ENCODE data around the gene IQCH. TPM values are rescaled to one million over a fixed set of nuclear protein-coding genes. Genes with fewer than 3 reads are reported as not detected.

IQCH gene
- total RNA-seq, 2 experiments from 2014 or later, result 0.98 to 1.9 TPM

DNA sequence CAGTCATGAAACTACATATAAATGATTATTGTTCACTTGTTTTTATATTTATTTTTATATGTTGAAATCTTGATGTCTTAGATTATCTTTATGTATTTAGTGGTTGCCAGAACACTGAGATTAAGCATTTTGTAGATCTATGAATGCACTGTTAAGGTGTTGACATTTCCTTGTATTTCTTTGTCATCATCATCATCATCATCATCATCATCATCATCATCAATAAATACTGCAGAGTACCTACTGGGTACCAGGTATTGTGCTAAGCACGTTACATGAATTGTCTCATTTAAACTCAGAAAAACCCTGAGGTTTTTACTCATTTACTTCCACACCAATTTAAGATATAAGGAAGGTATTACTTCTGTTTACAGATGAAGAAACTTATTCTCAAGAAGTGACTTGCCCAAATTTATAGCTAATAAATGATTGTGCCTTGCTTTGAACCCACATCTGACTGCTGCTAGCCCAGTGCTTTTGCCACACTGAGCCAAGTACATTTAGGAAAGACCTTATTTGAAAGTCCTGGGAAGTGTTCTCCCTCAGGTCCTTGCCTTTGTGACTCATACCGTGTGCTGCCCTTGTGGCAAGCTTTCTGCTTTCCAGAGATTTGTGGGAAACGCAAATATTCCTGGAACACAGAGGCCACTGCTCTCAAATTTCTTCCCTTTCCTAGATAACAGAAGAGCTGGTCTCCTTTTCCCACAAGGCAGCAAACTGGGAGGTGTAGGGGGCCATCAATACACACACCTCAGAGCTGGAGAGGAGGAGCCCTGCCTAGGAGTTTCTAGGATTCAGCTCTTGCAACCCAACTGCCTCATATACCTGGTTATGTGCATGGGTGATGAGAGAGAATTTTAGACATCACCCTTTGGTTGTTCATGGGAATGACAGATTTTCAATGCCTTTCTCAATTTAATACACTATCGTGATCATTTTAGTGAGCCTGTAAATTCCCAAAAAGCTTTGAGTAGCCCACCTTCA, 150.9 kb downstream of the IQCH start:
- ATAC-seq (no peak), DNase-seq (no peak)
- no peak overlapping the region for H3K4me3 Mint-ChIP-seq
- CTCF ChIA-PET, result no interaction called here
- peaks cover 10% of the 10 kb centered on the region for H3K27me3 Mint-ChIP-seq
- peaks cover 2% of the 10 kb centered on the region for H3K4me1 Mint-ChIP-seq
- H3K9me3 Mint-ChIP-seq (ENCODE audit: low read depth), result no peaks in the 10 kb centered on the region
- no peak overlapping the region for H3K27ac Mint-ChIP-seq
- no peaks in the 10 kb centered on the region for H3K36me3 Mint-ChIP-seq

DNA sequence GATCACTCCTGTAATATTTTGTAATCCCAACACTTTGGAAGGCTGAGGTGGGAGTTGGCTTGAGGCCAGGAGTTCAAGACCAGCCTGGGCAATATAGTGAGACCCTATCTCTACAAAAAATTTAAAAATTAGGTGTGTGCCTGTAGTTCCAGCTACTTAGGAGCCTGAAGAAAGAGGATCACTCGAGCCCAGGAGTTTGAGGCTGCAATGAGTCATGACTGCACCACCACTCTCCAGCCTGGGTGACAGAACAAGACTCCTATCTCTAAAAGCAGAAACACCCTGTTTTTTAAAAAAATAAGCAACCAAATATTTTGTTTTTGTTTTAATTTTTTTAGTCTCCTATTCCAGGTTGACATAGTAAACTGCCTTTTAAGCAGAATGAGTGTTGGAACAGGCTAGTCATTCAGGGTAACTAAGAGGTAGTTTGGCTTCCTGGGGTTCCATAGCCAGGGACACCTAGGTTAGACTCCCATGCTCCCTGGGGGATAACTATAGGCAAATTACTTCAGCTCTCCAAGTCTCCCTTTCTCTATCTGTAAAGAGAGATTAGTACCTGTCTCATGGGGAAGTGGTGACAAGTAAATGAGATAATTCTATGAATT, 151.8 kb downstream of the IQCH start:
- H3K9me3 Mint-ChIP-seq (ENCODE audit: low read depth), result no peaks in the 10 kb centered on the region
- no peaks in the 10 kb centered on the region for H3K36me3 Mint-ChIP-seq
- H3K4me1 Mint-ChIP-seq, result peaks cover 2% of the 10 kb centered on the region
- CTCF ChIA-PET, result no interaction called here
- no peak overlapping the region for H3K4me3 Mint-ChIP-seq
- peaks cover 8% of the 10 kb centered on the region for H3K27me3 Mint-ChIP-seq
- DNase-seq (no peak), ATAC-seq (no peak)
- H3K27ac Mint-ChIP-seq, result no peak overlapping the region

DNA sequence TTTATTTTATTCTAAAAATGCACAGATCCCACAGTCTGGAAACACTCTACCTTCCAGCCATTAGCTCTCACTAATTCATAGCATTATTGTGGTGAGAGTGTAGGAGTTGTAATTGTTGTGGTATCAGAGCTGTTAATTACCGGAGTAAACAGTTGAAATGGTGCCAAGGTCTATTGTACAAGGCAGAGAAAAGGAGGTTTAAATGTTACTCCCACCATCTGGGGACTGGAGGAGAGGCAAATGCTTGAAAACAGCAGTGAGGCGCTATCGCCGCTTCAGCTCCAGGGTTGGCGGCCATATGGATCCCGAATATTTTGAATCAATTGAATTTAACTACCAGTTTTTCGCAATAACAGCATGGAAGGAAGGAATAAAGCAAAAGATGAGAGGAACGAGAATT, 153.2 kb downstream of the IQCH start:
- H3K36me3 Mint-ChIP-seq, result no peaks in the 10 kb centered on the region
- no peaks in the 10 kb centered on the region for H3K9me3 Mint-ChIP-seq (ENCODE audit: low read depth)
- peaks cover 2% of the 10 kb centered on the region for H3K27me3 Mint-ChIP-seq
- ATAC-seq (no peak), DNase-seq (no peak)
- peaks cover 2% of the 10 kb centered on the region for H3K4me1 Mint-ChIP-seq
- H3K27ac Mint-ChIP-seq, result no peak overlapping the region
- H3K4me3 Mint-ChIP-seq, result no peak overlapping the region
- CTCF ChIA-PET, result no interaction called here

DNA sequence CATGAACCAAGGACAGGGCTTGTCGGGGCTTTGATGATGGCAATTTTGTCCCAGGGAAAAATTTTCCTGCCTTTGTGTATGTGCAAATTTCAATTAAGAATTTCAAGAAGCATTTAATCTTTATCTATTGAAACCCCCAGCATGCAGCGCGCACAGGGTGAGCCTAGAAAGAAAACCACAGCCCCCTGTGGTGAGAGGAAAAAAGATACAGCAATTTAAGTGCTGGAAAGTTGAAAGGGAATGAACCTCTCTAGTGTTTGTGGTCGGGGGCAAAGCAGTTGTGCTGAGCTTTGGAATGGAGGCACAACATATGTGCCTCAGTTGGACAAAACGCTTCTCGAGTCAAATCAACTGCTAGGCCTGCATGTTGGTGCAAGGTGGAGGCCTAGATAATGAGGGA, 154.6 kb downstream of the IQCH start:
- Mint-ChIP-seq H3K9me3 (ENCODE audit: low read depth) (no peaks in the 10 kb centered on the region), H3K27ac (no peak overlapping the region), H3K36me3 (no peaks in the 10 kb centered on the region), H3K4me3 (no peak overlapping the region), H3K27me3 (no peaks in the 10 kb centered on the region), H3K4me1 (peaks cover 2% of the 10 kb centered on the region)
- CTCF ChIA-PET, result no interaction called here
- no peak for ATAC-seq
- no peak for DNase-seq

DNA sequence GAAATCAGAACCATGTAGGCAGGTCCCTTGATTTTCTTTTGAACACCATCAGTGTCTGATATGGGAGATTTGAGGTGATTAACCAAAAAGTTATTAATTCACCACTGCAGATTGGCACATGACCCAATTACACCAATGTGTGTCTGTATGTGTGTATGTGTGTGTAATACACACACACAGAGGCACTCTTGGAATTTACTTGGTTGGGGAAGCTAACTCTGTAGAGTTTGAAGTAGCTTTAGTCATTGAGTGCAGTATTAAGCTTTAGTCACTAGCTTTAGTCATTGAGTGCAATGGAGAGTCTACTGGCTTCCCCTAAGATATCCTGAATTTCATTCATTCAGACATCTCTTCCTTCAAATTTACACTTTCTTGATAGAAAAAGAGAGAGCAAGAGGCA, 156.9 kb downstream of the IQCH start:
- no peak overlapping the region for H3K4me3 Mint-ChIP-seq
- no peak overlapping the region for H3K27ac Mint-ChIP-seq
- H3K4me1 Mint-ChIP-seq, result peaks cover 2% of the 10 kb centered on the region
- DNase-seq (no peak), ATAC-seq (no peak)
- no peaks in the 10 kb centered on the region for H3K36me3 Mint-ChIP-seq
- no peaks in the 10 kb centered on the region for H3K27me3 Mint-ChIP-seq
- H3K9me3 Mint-ChIP-seq (ENCODE audit: low read depth), result no peaks in the 10 kb centered on the region
- CTCF ChIA-PET, result no interaction called here

DNA sequence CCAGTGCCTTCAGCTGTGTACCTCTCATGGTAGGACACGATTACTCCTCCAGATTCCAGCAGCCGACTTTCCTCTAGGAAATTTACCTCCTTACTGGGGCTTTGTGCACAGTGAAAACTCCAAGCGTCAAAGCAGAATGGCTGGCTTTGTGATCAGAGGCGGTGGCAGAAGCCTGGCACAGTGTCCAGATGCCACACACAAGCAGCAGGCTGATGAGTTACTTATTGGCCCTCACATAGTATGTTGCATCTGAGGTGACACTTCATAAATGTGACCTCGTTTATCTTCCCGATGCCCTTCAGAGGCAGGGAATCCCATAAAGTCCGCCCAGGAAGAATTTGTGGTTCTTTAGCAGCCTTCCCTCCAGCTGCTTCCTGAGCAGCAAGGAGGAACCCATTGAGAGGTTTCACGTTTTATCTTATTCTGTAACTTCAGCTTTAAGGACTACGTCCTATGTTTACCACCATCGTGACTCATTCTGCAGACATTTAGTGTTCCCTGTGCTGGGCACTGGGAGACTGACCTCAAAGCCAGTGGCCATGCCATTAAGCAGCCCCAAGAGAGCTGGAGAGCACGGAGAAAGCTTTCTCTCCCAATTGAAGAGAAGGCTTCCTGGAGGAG, 159.3 kb downstream of the IQCH start:
- no peaks in the 10 kb centered on the region for H3K9me3 Mint-ChIP-seq (ENCODE audit: low read depth)
- ATAC-seq (no peak), DNase-seq (no peak)
- peaks cover 2% of the 10 kb centered on the region for H3K4me1 Mint-ChIP-seq
- H3K36me3 Mint-ChIP-seq, result no peaks in the 10 kb centered on the region
- CTCF ChIA-PET, result no interaction called here
- H3K4me3 Mint-ChIP-seq, result no peak overlapping the region
- no peak overlapping the region for H3K27ac Mint-ChIP-seq
- no peaks in the 10 kb centered on the region for H3K27me3 Mint-ChIP-seq

DNA sequence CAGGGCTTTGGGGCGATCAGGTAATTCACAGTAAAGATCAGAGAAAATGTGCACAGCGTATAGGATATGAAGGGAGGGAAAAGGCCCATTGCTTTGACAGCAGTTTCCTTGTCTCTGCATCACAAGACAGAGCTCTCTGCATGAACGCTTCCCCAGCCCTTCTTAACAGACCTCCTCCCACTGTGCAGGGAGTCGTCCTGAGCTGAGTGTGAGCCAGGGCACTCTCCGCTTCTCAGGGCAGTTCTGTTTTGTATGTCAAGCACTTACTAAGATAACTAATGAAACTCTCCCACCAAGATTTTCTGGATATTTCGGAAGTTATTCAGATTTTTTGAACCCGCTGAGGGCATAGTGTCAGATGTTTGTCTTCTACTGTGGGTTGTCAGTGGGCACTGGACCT, 160.6 kb downstream of the IQCH start:
- CTCF ChIA-PET, result no interaction called here
- Mint-ChIP-seq H3K27me3 (no peaks in the 10 kb centered on the region), H3K36me3 (no peaks in the 10 kb centered on the region), H3K4me3 (no peak overlapping the region), H3K27ac (no peak overlapping the region), H3K4me1 (peaks cover 2% of the 10 kb centered on the region), H3K9me3 (ENCODE audit: low read depth) (no peaks in the 10 kb centered on the region)
- no peak for ATAC-seq
- DNase-seq, result no peak

DNA sequence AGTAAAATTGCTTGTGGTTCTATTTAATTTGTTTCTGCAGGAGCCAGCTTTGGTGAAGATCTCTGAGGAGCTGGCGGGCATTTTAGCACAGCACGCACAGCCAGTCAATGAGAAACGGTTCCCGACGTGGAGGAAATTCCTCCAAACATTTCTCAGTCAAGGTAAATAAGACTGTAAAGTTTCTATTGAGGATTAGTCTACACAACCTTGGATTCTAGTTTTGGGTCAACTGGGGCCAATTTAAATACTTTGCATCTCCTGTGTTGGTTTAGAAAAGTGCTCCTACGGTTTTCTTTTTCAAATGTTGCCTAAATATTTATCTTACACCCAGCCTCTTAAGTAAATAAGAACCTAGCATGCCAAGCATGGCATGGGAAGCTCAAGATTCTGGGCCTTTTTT, 162.3 kb downstream of the IQCH start:
- Mint-ChIP-seq H3K36me3 (no peaks in the 10 kb centered on the region), H3K9me3 (ENCODE audit: low read depth) (no peaks in the 10 kb centered on the region), H3K27me3 (no peaks in the 10 kb centered on the region), H3K4me1 (no peaks in the 10 kb centered on the region), H3K4me3 (no peak overlapping the region), H3K27ac (no peak overlapping the region)
- ATAC-seq (no peak), DNase-seq (no peak)
- CTCF ChIA-PET, result no interaction called here

DNA sequence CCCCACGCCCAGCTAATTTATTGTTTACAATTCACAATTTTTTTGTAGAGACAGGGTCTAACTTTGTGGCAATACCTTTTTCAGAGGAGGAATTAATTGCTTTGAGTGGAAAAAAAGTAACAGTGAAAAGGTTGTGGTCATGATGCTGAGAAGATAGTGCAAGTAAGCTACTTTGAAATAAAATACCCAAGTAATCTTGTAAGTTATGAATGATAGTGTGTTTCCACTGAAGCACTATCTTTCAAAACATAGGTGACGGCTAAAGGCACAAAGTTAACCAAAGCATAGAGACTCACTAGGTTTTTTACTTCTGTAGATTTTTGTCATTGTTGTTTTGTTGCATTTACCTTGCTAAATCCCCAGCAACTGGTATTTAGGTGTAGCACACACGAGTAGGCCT, 165.1 kb downstream of the IQCH start:
- CTCF ChIA-PET, result interaction anchor here (1.2 kb wide), 1 partner anchor 179 kb away, joined by 3 read pairs; no protein-coding TSS in a partner anchor
- ATAC-seq, result no peak
- no peaks in the 10 kb centered on the region for H3K27me3 Mint-ChIP-seq

DNA sequence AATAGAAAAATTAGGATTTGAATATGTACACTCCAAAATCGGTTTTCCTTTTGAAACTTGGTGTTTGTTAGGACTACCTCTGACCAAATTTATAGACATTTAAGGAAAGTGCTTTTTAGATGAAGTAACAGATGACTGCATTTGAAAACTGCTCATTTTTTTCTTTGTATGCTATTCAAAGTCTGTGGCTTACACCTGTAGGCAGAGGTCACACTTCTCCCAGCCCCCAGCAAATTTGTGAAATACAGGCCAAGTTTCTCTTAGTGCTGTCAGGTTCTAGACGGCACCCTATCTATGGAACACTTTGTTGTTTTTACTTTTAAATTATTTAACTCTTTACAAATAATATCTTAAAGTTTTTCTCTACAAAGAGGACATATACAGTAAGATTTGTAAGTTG, 165.6 kb downstream of the IQCH start:
- Mint-ChIP-seq H3K27ac (no peak overlapping the region), H3K36me3 (no peaks in the 10 kb centered on the region), H3K9me3 (ENCODE audit: low read depth) (no peaks in the 10 kb centered on the region), H3K4me3 (no peak overlapping the region), H3K27me3 (no peaks in the 10 kb centered on the region), H3K4me1 (no peaks in the 10 kb centered on the region)
- no peak for ATAC-seq
- CTCF ChIA-PET, result interaction anchor here (1.2 kb wide), 1 partner anchor 180 kb away, joined by 3 read pairs; no protein-coding TSS in a partner anchor
- no peak for DNase-seq

More for the DNA sequence above, 165.1 kb downstream of the IQCH start:
- no peaks in the 10 kb centered on the region for H3K4me1 Mint-ChIP-seq
- no peaks in the 10 kb centered on the region for H3K9me3 Mint-ChIP-seq (ENCODE audit: low read depth)
- DNase-seq, result no peak
- H3K36me3 Mint-ChIP-seq, result no peaks in the 10 kb centered on the region
- no peak overlapping the region for H3K27ac Mint-ChIP-seq
- no peak overlapping the region for H3K4me3 Mint-ChIP-seq

DNA sequence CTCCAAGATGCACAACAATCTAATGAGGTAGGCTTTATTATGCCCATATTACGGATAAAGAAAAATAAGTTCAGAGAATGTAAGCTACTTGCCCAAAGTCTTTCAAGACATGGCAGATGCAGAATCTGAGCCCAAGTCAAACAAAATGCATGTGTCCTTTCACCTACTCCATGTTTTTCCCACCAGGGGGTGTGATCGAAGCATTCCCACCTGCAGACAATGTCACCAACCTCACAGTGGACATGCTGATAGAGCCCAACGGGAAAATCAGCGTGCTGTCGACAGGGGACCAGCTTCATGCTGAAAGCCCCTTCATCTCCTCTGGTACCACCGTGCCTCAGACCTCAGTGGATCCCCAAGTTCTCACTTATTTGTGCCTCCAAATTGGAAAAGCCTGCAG, 166.5 kb downstream of the IQCH start:
- no peak overlapping the region for H3K4me3 Mint-ChIP-seq
- H3K36me3 Mint-ChIP-seq, result no peaks in the 10 kb centered on the region
- H3K27me3 Mint-ChIP-seq, result no peaks in the 10 kb centered on the region
- H3K27ac Mint-ChIP-seq, result no peak overlapping the region
- CTCF ChIA-PET, result no interaction called here
- H3K4me1 Mint-ChIP-seq, result no peaks in the 10 kb centered on the region
- H3K9me3 Mint-ChIP-seq (ENCODE audit: low read depth), result no peaks in the 10 kb centered on the region
- ATAC-seq (no peak), DNase-seq (no peak)

DNA sequence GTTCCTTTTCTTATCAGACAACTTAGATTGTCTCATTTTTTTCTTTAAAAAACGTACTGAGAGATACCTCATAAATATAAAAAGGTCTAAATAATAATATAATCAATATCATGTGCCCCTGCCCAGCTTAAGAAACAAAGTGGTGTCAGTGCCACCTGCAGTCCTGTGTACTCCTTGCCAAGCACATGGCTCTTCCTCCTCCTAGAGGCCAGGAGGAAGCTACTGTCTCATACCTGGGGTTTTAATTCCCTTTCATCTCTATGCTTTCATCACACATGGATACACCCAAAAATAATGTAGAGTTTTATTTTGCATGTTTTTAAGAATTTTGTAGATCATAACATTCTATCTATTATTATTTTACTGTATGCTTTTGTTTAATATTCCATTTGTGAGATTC, 167.7 kb downstream of the IQCH start:
- CTCF ChIA-PET, result no interaction called here
- Mint-ChIP-seq H3K4me1 (no peaks in the 10 kb centered on the region), H3K4me3 (no peak overlapping the region), H3K27ac (no peak overlapping the region), H3K36me3 (no peaks in the 10 kb centered on the region), H3K27me3 (no peaks in the 10 kb centered on the region), H3K9me3 (ENCODE audit: low read depth) (no peaks in the 10 kb centered on the region)
- ATAC-seq (no peak), DNase-seq (no peak)

DNA sequence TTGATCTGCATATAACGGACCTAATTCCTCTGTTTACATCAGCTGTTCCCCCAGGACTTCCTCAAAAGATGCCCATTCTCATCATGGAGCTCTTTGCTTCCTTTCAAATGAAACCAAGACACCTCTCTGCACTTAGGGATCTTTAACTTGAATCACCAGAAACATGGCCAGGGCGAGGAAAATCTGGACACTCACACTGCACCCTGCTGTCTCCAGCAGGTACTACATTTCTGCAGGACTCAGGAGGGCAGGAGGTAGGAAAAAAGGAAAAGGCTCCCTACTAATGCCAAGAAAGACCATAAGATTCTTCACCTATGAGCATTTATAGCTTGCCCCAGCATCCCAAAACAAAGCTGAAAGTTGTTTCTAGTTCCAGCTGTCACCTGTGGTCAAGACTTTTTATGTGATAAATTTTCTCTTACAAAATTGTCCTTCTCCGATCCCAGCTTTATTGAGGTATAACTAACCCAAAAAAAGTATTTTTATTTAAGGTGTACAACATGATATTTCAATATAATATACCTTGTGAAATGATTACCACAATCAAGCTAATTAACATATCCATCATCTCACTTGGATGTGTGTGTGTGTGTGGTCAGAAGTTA, 179.0 kb downstream of the IQCH start:
- peaks cover 2% of the 10 kb centered on the region for H3K36me3 Mint-ChIP-seq
- no peaks in the 10 kb centered on the region for H3K27me3 Mint-ChIP-seq
- H3K9me3 Mint-ChIP-seq (ENCODE audit: low read depth), result no peaks in the 10 kb centered on the region
- ATAC-seq (peak; percentile 47), DNase-seq (no peak)
- no peak overlapping the region for H3K27ac Mint-ChIP-seq
- no peaks in the 10 kb centered on the region for H3K4me1 Mint-ChIP-seq
- H3K4me3 Mint-ChIP-seq, result no peak overlapping the region
- CTCF ChIA-PET, result interaction anchor here (0.7 to 1.6 kb wide), 7 partner anchors 10 to 489 kb away, joined by 3 to 14 read pairs (median 3); no protein-coding TSS in a partner anchor
